Measurements from ENCODE around the gene RSPH6A. TPM values are rescaled to one million over a fixed set of nuclear protein-coding genes. Genes with fewer than 3 reads are reported as not detected.

RSPH6A gene
- total RNA-seq, 6 donors from 2014 or later = 0.15 to 5.2 (median 0.32) TPM; not detected in 2

GRCh38 chr19:45765702-45766295, 49.3 kb downstream of the RSPH6A start:
- H3K4me1 ChIP-seq = peaks cover 26 to 65% (median 30%) of the 10 kb centered on the region in 4 donors
- no peak for TF ChIP-seq POLR2AphosphoS5 (IDR thresholded peaks at IDR 0.05)
- no peak for TF ChIP-seq EP300 (IDR thresholded peaks at IDR 0.05)
- no peak for TF ChIP-seq POLR2A (IDR thresholded peaks at IDR 0.05)
- no peak for TF ChIP-seq CTCF (IDR thresholded peaks at IDR 0.05)
- H3K27me3 ChIP-seq = peaks cover 0 to 3% (median 1%) of the 10 kb centered on the region in 4 donors
- no peaks in the 10 kb centered on the region for H3K36me3 ChIP-seq
- DNase-seq (peak in 1 of 2 donors; percentile 78), ATAC-seq (ENCODE audit: low FRiP score in 2 of 2) (no peak)
- H3K9me3 ChIP-seq = no peaks in the 10 kb centered on the region
- H3K27ac ChIP-seq = peak overlapping the region in 3 of 4 donors; percentile 95 to 97 (median 95)
- H3K4me3 ChIP-seq = no peak overlapping the region
- 82 to 84% methylated on average over 18 to 22 of the region's 23 CpGs for WGBS, 2 donors

GRCh38 chr19:45764945-45765701, 50.0 kb downstream of the RSPH6A start:
- 53 to 60% methylated on average over 3 to 21 of the region's 21 CpGs for WGBS, 2 donors
- ATAC-seq (ENCODE audit: low FRiP score in 2 of 2) = no peak
- Histone ChIP-seq H3K4me1 (peaks cover 22 to 59% (median 27%) of the 10 kb centered on the region in 4 donors), H3K27me3 (peaks cover 0 to 3% (median 1%) of the 10 kb centered on the region in 4 donors), H3K9me3 (no peaks in the 10 kb centered on the region), H3K27ac (peak overlapping the region in 2 of 4 donors; percentile 95 to 97), H3K36me3 (no peaks in the 10 kb centered on the region), H3K4me3 (no peak overlapping the region)
- TF ChIP-seq CTCF (IDR thresholded peaks at IDR 0.05) (no peak), POLR2A (IDR thresholded peaks at IDR 0.05) (no peak), POLR2AphosphoS5 (IDR thresholded peaks at IDR 0.05) (no peak), EP300 (IDR thresholded peaks at IDR 0.05) (no peak)
- no peak for DNase-seq

DNA sequence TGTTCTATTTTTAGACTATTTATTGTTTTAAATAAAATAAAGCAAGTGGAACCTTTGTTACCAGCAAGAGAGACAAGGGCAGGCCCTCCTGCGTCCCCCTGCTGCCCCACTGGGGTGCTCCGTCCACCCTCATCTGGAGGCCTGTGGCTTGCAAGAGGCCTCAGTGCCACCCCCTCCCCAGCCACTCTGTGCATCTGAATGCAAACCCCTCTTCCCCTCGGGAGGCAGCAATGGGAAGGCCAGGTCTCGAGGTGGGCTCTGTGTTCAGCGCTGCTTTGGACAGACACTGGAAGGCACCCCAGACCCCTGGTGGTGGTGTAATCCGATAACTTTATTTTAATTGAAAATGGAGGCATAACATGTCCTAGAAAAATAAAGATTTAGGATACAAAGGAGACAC, 50.6 kb downstream of the RSPH6A start:
- ATAC-seq (ENCODE audit: low FRiP score in 2 of 2) (no peak), DNase-seq (no peak)
- Histone ChIP-seq H3K9me3 (no peaks in the 10 kb centered on the region), H3K27me3 (peaks cover 0 to 3% (median 1%) of the 10 kb centered on the region in 4 donors), H3K4me1 (peaks cover 20 to 52% (median 23%) of the 10 kb centered on the region in 4 donors), H3K36me3 (no peaks in the 10 kb centered on the region), H3K4me3 (no peak overlapping the region), H3K27ac (no peak overlapping the region)
- WGBS, 2 donors = 72 to 76% methylated on average over 5 of the region's 6 CpGs
- no peak for TF ChIP-seq POLR2A (IDR thresholded peaks at IDR 0.05)
- TF ChIP-seq CTCF (IDR thresholded peaks at IDR 0.05) = no peak

DNA sequence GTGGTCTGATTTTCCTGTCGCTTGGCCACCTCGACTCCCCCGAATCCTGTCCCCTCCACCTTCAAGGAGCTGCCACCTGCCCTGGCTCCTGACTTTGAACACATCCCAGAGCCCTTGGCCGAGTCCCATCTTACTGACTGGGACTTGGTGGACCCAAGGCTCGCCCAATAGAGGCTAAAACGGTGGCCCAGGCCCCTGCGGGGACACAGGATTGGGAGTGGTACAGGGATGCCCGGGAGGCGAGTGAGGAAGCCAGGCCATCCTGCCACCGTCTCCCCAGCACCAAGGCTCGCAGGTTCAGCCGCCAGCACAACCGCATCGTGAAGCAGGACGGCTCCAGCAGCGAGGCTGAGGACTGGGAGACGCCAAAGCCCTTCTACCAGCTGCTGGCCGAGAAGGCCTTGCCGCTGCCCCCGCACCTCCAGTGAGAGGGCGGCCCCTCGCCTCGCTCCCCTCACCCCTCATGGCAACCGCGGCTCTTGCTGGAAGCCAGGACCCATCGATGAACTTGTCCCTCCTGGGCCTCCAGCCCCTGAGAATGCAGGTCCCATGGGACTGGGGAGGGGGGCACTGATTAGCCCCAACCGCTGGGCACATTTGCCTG, 51.3 kb downstream of the RSPH6A start:
- Histone ChIP-seq H3K4me3 (no peak overlapping the region), H3K36me3 (no peaks in the 10 kb centered on the region), H3K27ac (no peak overlapping the region), H3K27me3 (peaks cover 0 to 3% (median 1%) of the 10 kb centered on the region in 4 donors), H3K9me3 (no peaks in the 10 kb centered on the region), H3K4me1 (peaks cover 20 to 47% (median 23%) of the 10 kb centered on the region in 4 donors)
- DNase-seq (peak in 1 of 2 donors; percentile 74), ATAC-seq (ENCODE audit: low FRiP score in 2 of 2) (no peak)
- TF ChIP-seq POLR2A (IDR thresholded peaks at IDR 0.05) (no peak), POLR2AphosphoS5 (IDR thresholded peaks at IDR 0.05) (no peak), CTCF (IDR thresholded peaks at IDR 0.05) (no peak), EP300 (IDR thresholded peaks at IDR 0.05) (no peak)
- WGBS, 2 donors = 54 to 95% methylated on average over 4 to 25 of the region's 27 CpGs

All from upper lobe of left lung (tissue), 6 donors.